OCI-LY3 (cell line): ENCODE measurements around the gene REEP3.

Source experiments
- CTCF ChIP-seq: fragments of 200-600, 300-600 bp; sonication (generic); IDR thresholded peaks from 2 replicates; pipeline ENCODE4 v1.5.1; 2014; ENCODE audit warnings: antibody characterized with exemption, low read length, low read depth
- EZH2phosphoT487 ChIP-seq: fragments of 200-600 bp; shearing (Covaris generic); IDR thresholded peaks from 2 replicates; pipeline ENCODE4 v1.6.1; 2018; ENCODE audit warnings: antibody characterized with exemption, mixed run types, low read depth

GRCh38 chr10:63579371-63580014 is 58.3 kb downstream of the REEP3 start:
- TF ChIP-seq CTCF (no peak), EZH2phosphoT487 (no peak)
